Measurements from ENCODE around the gene ZNF333. TPM values are rescaled to one million over a fixed set of nuclear protein-coding genes. Genes with fewer than 3 reads are reported as not detected.

Gene ZNF333
- polyA plus RNA-seq, 1 donor from 2014 or later = 67.6 TPM

- Histone ChIP-seq H3K27ac (ENCODE audit: low read length) (no peak overlapping the region), H4K20me1 (ENCODE audit: insufficient read depth) (no peaks in the 10 kb centered on the region), H3K4me2 (ENCODE audit: low read length) (no peak overlapping the region), H3F3A (ENCODE audit: insufficient read depth, low read length, poor library complexity, severe bottlenecking) (no peaks in the 10 kb centered on the region), H3K79me2 (replicated peaks; ENCODE audit: insufficient read depth, low read length) (no peaks in the 10 kb centered on the region), H3K9ac (ENCODE audit: low read length) (no peak overlapping the region), H3K27me3 (ENCODE audit: insufficient read depth, low read depth, low read length) (no peaks in the 10 kb centered on the region), H3K4me3 (ENCODE audit: low read length) (no peak overlapping the region), H3K36me3 (ENCODE audit: insufficient read depth, low read length) (peaks cover 64% of the 10 kb centered on the region), H3K9me3 (ENCODE audit: low read length) (peaks cover 41% of the 10 kb centered on the region), H2AFZ (ENCODE audit: low read depth, low read length) (no peak overlapping the region), H3K9me2 (ENCODE audit: insufficient read depth, low read length) (no peaks in the 10 kb centered on the region)
- no peak for TF ChIP-seq EZH2 (IDR thresholded peaks at IDR 0.05; ENCODE audit: borderline replicate concordance, insufficient read depth, low read length, poor library complexity, severe bottlenecking)
- TF ChIP-seq MXI1 (conservative IDR thresholded peaks at IDR 0.05; ENCODE audit: poor library complexity, severe bottlenecking) = no peak
- TF ChIP-seq, protein P1, sequence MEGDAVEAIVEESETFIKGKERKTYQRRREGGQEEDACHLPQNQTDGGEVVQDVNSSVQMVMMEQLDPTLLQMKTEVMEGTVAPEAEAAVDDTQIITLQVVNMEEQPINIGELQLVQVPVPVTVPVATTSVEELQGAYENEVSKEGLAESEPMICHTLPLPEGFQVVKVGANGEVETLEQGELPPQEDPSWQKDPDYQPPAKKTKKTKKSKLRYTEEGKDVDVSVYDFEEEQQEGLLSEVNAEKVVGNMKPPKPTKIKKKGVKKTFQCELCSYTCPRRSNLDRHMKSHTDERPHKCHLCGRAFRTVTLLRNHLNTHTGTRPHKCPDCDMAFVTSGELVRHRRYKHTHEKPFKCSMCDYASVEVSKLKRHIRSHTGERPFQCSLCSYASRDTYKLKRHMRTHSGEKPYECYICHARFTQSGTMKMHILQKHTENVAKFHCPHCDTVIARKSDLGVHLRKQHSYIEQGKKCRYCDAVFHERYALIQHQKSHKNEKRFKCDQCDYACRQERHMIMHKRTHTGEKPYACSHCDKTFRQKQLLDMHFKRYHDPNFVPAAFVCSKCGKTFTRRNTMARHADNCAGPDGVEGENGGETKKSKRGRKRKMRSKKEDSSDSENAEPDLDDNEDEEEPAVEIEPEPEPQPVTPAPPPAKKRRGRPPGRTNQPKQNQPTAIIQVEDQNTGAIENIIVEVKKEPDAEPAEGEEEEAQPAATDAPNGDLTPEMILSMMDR (IDR thresholded peaks at IDR 0.05; ENCODE audit: poor library complexity, severe bottlenecking) = no peak
- TF ChIP-seq, protein P2, sequence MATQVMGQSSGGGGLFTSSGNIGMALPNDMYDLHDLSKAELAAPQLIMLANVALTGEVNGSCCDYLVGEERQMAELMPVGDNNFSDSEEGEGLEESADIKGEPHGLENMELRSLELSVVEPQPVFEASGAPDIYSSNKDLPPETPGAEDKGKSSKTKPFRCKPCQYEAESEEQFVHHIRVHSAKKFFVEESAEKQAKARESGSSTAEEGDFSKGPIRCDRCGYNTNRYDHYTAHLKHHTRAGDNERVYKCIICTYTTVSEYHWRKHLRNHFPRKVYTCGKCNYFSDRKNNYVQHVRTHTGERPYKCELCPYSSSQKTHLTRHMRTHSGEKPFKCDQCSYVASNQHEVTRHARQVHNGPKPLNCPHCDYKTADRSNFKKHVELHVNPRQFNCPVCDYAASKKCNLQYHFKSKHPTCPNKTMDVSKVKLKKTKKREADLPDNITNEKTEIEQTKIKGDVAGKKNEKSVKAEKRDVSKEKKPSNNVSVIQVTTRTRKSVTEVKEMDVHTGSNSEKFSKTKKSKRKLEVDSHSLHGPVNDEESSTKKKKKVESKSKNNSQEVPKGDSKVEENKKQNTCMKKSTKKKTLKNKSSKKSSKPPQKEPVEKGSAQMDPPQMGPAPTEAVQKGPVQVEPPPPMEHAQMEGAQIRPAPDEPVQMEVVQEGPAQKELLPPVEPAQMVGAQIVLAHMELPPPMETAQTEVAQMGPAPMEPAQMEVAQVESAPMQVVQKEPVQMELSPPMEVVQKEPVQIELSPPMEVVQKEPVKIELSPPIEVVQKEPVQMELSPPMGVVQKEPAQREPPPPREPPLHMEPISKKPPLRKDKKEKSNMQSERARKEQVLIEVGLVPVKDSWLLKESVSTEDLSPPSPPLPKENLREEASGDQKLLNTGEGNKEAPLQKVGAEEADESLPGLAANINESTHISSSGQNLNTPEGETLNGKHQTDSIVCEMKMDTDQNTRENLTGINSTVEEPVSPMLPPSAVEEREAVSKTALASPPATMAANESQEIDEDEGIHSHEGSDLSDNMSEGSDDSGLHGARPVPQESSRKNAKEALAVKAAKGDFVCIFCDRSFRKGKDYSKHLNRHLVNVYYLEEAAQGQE (IDR thresholded peaks at IDR 0.05; ENCODE audit: borderline replicate concordance) = no peak
- no peak for TF ChIP-seq RAD21 (conservative IDR thresholded peaks at IDR 0.05)
- TF ChIP-seq POLR2AphosphoS5 (IDR thresholded peaks at IDR 0.05) = no peak
Measured at GRCh38 chr19:14719162-14719561, 29.3 kb downstream of the ZNF333 start.

DNA sequence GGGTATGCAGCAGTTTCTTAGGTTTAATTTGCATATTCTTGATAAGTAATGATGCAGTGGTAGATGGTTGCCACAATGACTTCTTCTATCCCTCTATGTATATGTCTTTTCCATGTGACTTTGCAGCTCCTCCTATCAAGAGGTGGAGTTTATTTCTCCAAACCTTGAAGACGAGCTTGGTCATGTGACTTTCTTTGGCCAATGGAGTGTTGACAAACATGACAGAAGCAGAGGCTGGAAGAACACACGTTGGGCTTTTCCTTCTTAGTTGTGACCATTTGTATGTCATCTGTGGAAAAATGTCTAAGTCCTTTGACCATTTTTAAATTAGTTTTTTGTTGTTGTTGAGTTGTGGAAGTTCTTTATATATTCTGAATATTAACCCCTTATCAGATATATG, 32.3 kb downstream of the ZNF333 start:
- H4K20me1 ChIP-seq (ENCODE audit: insufficient read depth) = no peaks in the 10 kb centered on the region
- H3K27ac ChIP-seq (ENCODE audit: low read length) = no peak overlapping the region
- H3F3A ChIP-seq (ENCODE audit: insufficient read depth, low read length, poor library complexity, severe bottlenecking) = no peaks in the 10 kb centered on the region
- H3K9me3 ChIP-seq (ENCODE audit: low read length) = peaks cover 42% of the 10 kb centered on the region
- no peaks in the 10 kb centered on the region for H3K27me3 ChIP-seq (ENCODE audit: insufficient read depth, low read depth, low read length)
- no peaks in the 10 kb centered on the region for H3K79me2 ChIP-seq (replicated peaks; ENCODE audit: insufficient read depth, low read length)
- no peak overlapping the region for H3K4me3 ChIP-seq (ENCODE audit: low read length)
- H2AFZ ChIP-seq (ENCODE audit: low read depth, low read length) = no peak overlapping the region
- TF ChIP-seq, protein P1 (IDR thresholded peaks at IDR 0.05; ENCODE audit: poor library complexity, severe bottlenecking) = no peak
- no peak for TF ChIP-seq SMC3 (conservative IDR thresholded peaks at IDR 0.05; ENCODE audit: poor library complexity)
- TF ChIP-seq POLR2AphosphoS5 (IDR thresholded peaks at IDR 0.05) = no peak
- TF ChIP-seq EP300 (conservative IDR thresholded peaks at IDR 0.05; ENCODE audit: poor library complexity, severe bottlenecking) = no peak
- TF ChIP-seq MXI1 (conservative IDR thresholded peaks at IDR 0.05; ENCODE audit: poor library complexity, severe bottlenecking) = no peak
- TF ChIP-seq EZH2 (IDR thresholded peaks at IDR 0.05; ENCODE audit: borderline replicate concordance, insufficient read depth, low read length, poor library complexity, severe bottlenecking) = no peak
- no peak for TF ChIP-seq TAF1 (IDR thresholded peaks at IDR 0.05; ENCODE audit: low read depth)
- no peak overlapping the region for H3K4me2 ChIP-seq (ENCODE audit: low read length)
- no peaks in the 10 kb centered on the region for H3K9me2 ChIP-seq (ENCODE audit: insufficient read depth, low read length)
- no peak overlapping the region for H3K9ac ChIP-seq (ENCODE audit: low read length)
- peaks cover 38% of the 10 kb centered on the region for H3K36me3 ChIP-seq (ENCODE audit: insufficient read depth, low read length)

Data from neural cell (in vitro differentiated cells).